Caco-2 (cell line): ENCODE data around the gene PNLIPRP1. TPM values are rescaled to one million over a fixed set of nuclear protein-coding genes. Genes with fewer than 3 reads are reported as not detected.

Source experiments
- BruUV-seq: library from RNA; stranded (reverse); fragments of 400-500 nt; replicated peaks from 2 replicates; lab custom pipeline; 2021; lab: Mats Ljungman, UMichigan
- CTCF ChIA-PET: fragments of 300-600 bp; sonication (Branson Sonifier 250); formaldehyde crosslinking; loops from one replicate; lab custom pipeline; 2022; ENCODE audit warnings: antibody characterized with exemption; lab: Charles Lee
- POLR2A ChIA-PET: fragments of 300-600 bp; sonication (Branson Sonifier 250); formaldehyde crosslinking; loops from one replicate; lab custom pipeline; 2022; ENCODE audit warnings: antibody characterized with exemption; lab: Charles Lee
- DNase-seq, 2 experiments: peaks; one replicate each; pipeline versions ENCODE4 v3.0.0 to v3.0.0-alpha.2; 2020 to 2022
- H3K27me3 ChIP-seq: replicated peaks from 2 replicates; pipeline ENCODE4 v1.6.0; 2011; ENCODE audit warnings: low read length; ENCODE audit not compliant: control insufficient read depth, insufficient read depth
- H3K36me3 ChIP-seq: 2 replicates; pipeline ENCODE4 v1.5.1; 2011; ENCODE audit warnings: low read length; ENCODE audit not compliant: control insufficient read depth, insufficient read depth
- H3K4me1 ChIP-seq: fragments of 250-450 bp; sonication (Bioruptor Pico); 2 replicates; pipeline ENCODE4 v1.5.1; 2020; ENCODE audit warnings: mild to moderate bottlenecking
- H3K4me3 ChIP-seq: 2 replicates; pipeline ENCODE4 v1.5.1; 2011; ENCODE audit warnings: low read depth, mild to moderate bottlenecking, control low read depth, low read length
- H3K9me3 ChIP-seq: fragments of 250-450 bp; sonication (Bioruptor Pico); 2 replicates; pipeline ENCODE4 v1.5.1; 2020; ENCODE audit warnings: mild to moderate bottlenecking, moderate library complexity
- H3K27ac Mint-ChIP-seq: one replicate; pipeline ENCODE4 v1.8.0; 2022; ENCODE audit warnings: mixed read lengths; ENCODE audit not compliant: unreplicated experiment
- H3K27me3 Mint-ChIP-seq: one replicate; pipeline ENCODE4 v1.8.0; 2022; ENCODE audit warnings: mixed read lengths; ENCODE audit not compliant: insufficient read depth, unreplicated experiment
- H3K36me3 Mint-ChIP-seq: one replicate; pipeline ENCODE4 v1.8.0; 2022; ENCODE audit warnings: mild to moderate bottlenecking, mixed read lengths; ENCODE audit not compliant: insufficient read depth, unreplicated experiment
- H3K4me1 Mint-ChIP-seq: one replicate; pipeline ENCODE4 v1.8.0; 2022; ENCODE audit warnings: low read depth, mixed read lengths; ENCODE audit not compliant: unreplicated experiment
- H3K4me3 Mint-ChIP-seq: one replicate; pipeline ENCODE4 v1.8.0; 2022; ENCODE audit warnings: mild to moderate bottlenecking, moderate library complexity, mixed read lengths; ENCODE audit not compliant: unreplicated experiment
- H3K9me3 Mint-ChIP-seq: one replicate; pipeline ENCODE4 v1.8.0; 2022; ENCODE audit warnings: mixed read lengths; ENCODE audit not compliant: unreplicated experiment
- CTCF ChIP-seq, 2 experiments: fragments of 200-600 bp in 1 of 2; IDR thresholded peaks; 1 replicate in 1 of 2; 2 replicates in 1 of 2; pipeline versions ENCODE4 v1.5.1 to v1.8.0; 2011 to 2022; ENCODE audit warnings: antibody characterized with exemption in 1 of 2, control low read depth in 1 of 2, inconsistent platforms in 1 of 2, low read depth in 1 of 2, low read length in 1 of 2, mild to moderate bottlenecking in 1 of 2, moderate library complexity in 1 of 2; ENCODE audit not compliant: insufficient read depth in 1 of 2, severe bottlenecking in 1 of 2, unreplicated experiment in 1 of 2
- intact Hi-C: fragments of 100-400 bp; cut with micrococcal nuclease; formaldehyde crosslinking; loops from one replicate; pipeline ENCODE4 v1.10.0; 2022; ENCODE audit not compliant: unreplicated experiment
- total RNA-seq: library from RNA; stranded (reverse); gene quantifications from 2 replicates; pipeline ENCODE4 v1.2.3, GENCODE V29; 2022

The PNLIPRP1 gene
- total RNA-seq, 1 experiment from 2014 or later = not detected

- no peak overlapping the region for H3K4me3 ChIP-seq
- no peaks in the 10 kb centered on the region for H3K36me3 ChIP-seq
- no TSS peak for BruUV-seq
- H3K27ac Mint-ChIP-seq = no peak overlapping the region
- H3K4me1 ChIP-seq = peaks cover 4% of the 10 kb centered on the region; the same call in 1 of the 2 replicates
- no peak for DNase-seq
- no peaks in the 10 kb centered on the region for H3K4me1 Mint-ChIP-seq
- no peaks in the 10 kb centered on the region for H3K9me3 Mint-ChIP-seq
- no peak overlapping the region for H3K4me3 Mint-ChIP-seq
- no peaks in the 10 kb centered on the region for H3K9me3 ChIP-seq
- no peaks in the 10 kb centered on the region for H3K27me3 ChIP-seq
- no peaks in the 10 kb centered on the region for H3K27me3 Mint-ChIP-seq
- POLR2A ChIA-PET = no interaction called here
- TF ChIP-seq CTCF (IDR thresholded peaks at IDR 0.05; ENCODE audit: insufficient read depth in 1 of 2, low read depth in 1 of 2, low read length in 1 of 2, severe bottlenecking in 1 of 2, unreplicated experiment in 1 of 2) = no peak
- intact Hi-C loops = no loop called here
- H3K36me3 Mint-ChIP-seq = no peaks in the 10 kb centered on the region
- CTCF ChIA-PET = no interaction called here
Measured at GRCh38 chr10:116611153-116611545, 20.4 kb downstream of the PNLIPRP1 start.

GRCh38 chr10:116612107-116612769 lies 21.5 kb downstream of the PNLIPRP1 start:
- ChIA-PET POLR2A (no interaction called here), CTCF (no interaction called here)
- Histone ChIP-seq H3K4me3 (no peak overlapping the region), H3K36me3 (no peaks in the 10 kb centered on the region), H3K4me1 (peaks cover 4% of the 10 kb centered on the region; the same call in 1 of the 2 replicates), H3K9me3 (no peaks in the 10 kb centered on the region), H3K27me3 (no peaks in the 10 kb centered on the region)
- no peak overlapping the region for H3K27ac Mint-ChIP-seq
- H3K9me3 Mint-ChIP-seq = no peaks in the 10 kb centered on the region
- no TSS peak for BruUV-seq
- H3K27me3 Mint-ChIP-seq = no peaks in the 10 kb centered on the region
- no peak overlapping the region for H3K4me3 Mint-ChIP-seq
- no peaks in the 10 kb centered on the region for H3K36me3 Mint-ChIP-seq
- intact Hi-C loops = no loop called here
- no peak for DNase-seq
- no peaks in the 10 kb centered on the region for H3K4me1 Mint-ChIP-seq
- TF ChIP-seq CTCF (IDR thresholded peaks at IDR 0.05; ENCODE audit: insufficient read depth in 1 of 2, low read depth in 1 of 2, low read length in 1 of 2, severe bottlenecking in 1 of 2, unreplicated experiment in 1 of 2) = no peak

GRCh38 chr10:116613471-116613870 lies 22.7 kb downstream of the PNLIPRP1 start:
- CTCF ChIA-PET = no interaction called here
- Mint-ChIP-seq H3K27me3 (no peaks in the 10 kb centered on the region), H3K4me1 (no peaks in the 10 kb centered on the region), H3K36me3 (no peaks in the 10 kb centered on the region), H3K9me3 (no peaks in the 10 kb centered on the region), H3K4me3 (no peak overlapping the region), H3K27ac (no peak overlapping the region)
- Histone ChIP-seq H3K27me3 (no peaks in the 10 kb centered on the region), H3K4me1 (peaks cover 4% of the 10 kb centered on the region; the same call in 1 of the 2 replicates), H3K36me3 (no peaks in the 10 kb centered on the region), H3K4me3 (no peak overlapping the region), H3K9me3 (no peaks in the 10 kb centered on the region; the same call in 1 of the 2 replicates)
- intact Hi-C loops = no loop called here
- no peak for TF ChIP-seq CTCF (IDR thresholded peaks at IDR 0.05; ENCODE audit: insufficient read depth in 1 of 2, low read depth in 1 of 2, low read length in 1 of 2, severe bottlenecking in 1 of 2, unreplicated experiment in 1 of 2)
- BruUV-seq = no TSS peak
- no peak for DNase-seq
- POLR2A ChIA-PET = no interaction called here
